ENCODE data around the gene LRRFIP2. TPM values are rescaled to one million over a fixed set of nuclear protein-coding genes. Genes with fewer than 3 reads are reported as not detected.
"Not testable (repeated sequence)": the region's sequence is repeated elsewhere in the genome, so short reads cannot be mapped to it uniquely, and the experiment has no call there.

The LRRFIP2 gene
- polyA plus RNA-seq, 3 donors: 37.6 to 43.2 (median 39.8) TPM

DNA sequence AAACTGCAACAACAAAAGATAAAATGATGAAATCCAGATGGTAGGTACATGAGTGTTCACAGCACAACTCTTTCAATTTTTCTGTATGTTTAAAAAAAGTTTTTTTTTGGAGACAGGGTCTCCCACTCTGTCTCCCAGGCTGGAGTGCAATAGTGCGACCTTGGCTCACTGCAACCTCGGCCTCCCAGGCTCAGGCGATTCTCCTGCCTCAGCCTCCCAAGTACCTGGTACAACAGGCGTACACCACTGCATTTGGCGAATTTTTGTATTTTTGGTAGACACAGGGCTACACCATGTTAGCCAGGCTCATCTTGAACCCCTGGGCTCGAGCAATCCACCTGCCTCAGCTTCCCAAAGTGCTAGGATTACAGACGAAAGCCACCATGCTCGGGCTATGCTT, 18.6 kb downstream of the LRRFIP2 start:
- no peak for DNase-seq (ENCODE audit: extremely low read depth in 1 of 11, low read depth in 9 of 11, low spot score in 4 of 11)

DNA sequence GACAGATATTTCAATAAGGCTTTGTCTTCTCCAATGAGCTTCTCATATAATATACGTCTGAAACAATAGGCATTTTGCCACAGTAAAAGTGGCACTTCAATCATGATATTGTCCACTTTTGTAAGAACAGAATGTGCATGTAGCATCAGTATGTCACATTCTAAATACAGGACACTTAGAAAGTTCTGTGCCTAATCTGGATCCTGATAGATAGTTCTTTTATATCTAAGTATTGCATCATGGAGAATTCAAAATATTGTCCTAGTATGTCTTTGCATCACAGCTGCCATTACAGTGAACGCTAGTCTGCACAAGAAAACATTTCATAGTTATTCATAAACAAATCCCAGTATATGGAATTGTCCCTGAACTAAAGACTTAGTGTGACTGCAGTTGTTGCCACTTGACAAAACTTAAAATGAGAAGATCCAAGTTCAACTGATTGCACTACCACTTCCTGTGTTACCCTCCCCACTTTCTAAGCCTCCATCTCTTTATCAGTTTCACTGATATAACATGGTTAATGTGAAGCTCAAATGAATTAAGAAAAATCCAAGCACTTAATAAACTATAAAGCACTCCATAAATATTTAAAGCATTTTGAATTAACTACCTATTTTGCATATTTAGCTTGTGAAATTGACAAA, 19.6 kb downstream of the LRRFIP2 start:
- DNase-seq (ENCODE audit: extremely low read depth in 1 of 11, low read depth in 9 of 11, low spot score in 4 of 11): no peak

- DNase-seq (ENCODE audit: extremely low read depth in 1 of 11, low read depth in 9 of 11, low spot score in 4 of 11): no peak
These were observed 23.8 kb downstream of the LRRFIP2 start for GRCh38 chr3:37150621-37151020.

DNA sequence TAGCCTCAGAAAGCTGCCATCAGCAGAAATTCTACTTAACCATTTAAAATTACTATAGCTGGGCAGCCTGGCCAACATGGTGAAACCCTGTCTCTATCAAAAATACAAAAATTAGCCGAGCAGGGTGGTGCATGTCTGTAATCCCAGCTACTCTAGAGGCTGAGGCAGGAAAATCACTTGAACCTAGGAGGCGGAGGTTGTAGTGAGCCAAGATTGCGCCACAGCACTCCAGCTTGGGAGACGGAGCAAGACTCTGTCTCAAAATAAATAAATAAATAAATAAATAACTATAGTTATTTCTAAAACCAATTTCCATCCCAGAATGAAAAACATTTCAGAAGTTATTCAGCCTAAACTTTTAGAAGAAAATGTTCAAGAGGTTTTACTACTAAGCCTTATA, 25.1 kb downstream of the LRRFIP2 start:
- DNase-seq (ENCODE audit: extremely low read depth in 1 of 11, low read depth in 9 of 11, low spot score in 4 of 11): no peak

GRCh38 chr3:37148208-37148607, 26.2 kb downstream of the LRRFIP2 start:
- no peak for DNase-seq (ENCODE audit: extremely low read depth in 1 of 11, low read depth in 9 of 11, low spot score in 4 of 11)

DNA sequence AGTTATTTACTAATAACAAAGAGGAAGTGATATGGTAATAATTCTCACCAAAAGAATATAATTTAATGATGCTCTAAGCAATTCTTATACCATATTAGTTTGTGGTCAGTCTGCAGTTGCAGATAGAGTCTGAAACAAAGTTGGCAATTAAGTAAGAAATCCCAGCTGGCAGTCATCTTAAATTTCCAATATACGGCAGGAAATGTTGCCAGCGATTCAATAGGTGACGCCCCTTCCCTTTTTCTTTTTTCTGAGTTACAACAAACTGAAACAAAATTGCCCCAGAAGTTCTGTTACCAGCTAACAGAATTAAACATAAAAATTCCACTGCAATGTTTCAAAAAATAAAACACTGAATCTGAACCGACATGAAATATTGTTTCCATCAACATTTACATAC, 26.7 kb downstream of the LRRFIP2 start:
- no peak for DNase-seq (ENCODE audit: extremely low read depth in 1 of 11, low read depth in 9 of 11, low spot score in 4 of 11)

- DNase-seq (ENCODE audit: extremely low read depth in 1 of 11, low read depth in 9 of 11, low spot score in 4 of 11): not testable (repeated sequence)
These were observed 27.5 kb downstream of the LRRFIP2 start for GRCh38 chr3:37146927-37147326.

- no peak for DNase-seq (ENCODE audit: extremely low read depth in 1 of 11, low read depth in 9 of 11, low spot score in 4 of 11)
These were observed 28.8 kb downstream of the LRRFIP2 start for GRCh38 chr3:37145611-37146010.

- DNase-seq (ENCODE audit: extremely low read depth in 1 of 11, low read depth in 9 of 11, low spot score in 4 of 11): no peak
These were observed 29.6 kb downstream of the LRRFIP2 start for GRCh38 chr3:37144806-37145205.

GRCh38 chr3:37143821-37144220, 30.6 kb downstream of the LRRFIP2 start:
- no peak for DNase-seq (ENCODE audit: extremely low read depth in 1 of 11, low read depth in 9 of 11, low spot score in 4 of 11)

DNA sequence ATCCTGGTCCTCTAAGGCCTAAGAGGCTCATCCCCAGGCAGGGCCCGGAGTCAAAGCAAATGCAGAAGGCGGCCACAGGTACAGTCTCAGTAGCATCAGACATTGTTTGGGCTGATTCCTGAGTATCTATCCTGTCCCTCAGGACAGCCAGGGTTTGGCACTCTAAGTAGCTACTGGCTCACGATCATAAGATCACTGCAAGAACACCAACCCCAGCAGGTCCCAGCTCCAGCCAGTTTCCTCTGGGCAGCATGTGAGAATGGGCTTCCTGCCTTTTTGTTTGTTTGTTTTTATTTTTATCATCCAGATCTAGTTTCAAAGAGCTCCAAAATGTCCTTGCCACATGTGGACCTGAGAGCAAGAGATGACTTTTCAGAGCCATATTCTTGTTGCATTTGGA, 32.7 kb downstream of the LRRFIP2 start:
- no peak for DNase-seq (ENCODE audit: extremely low read depth in 1 of 11, low read depth in 9 of 11, low spot score in 4 of 11)

- no peak for DNase-seq (ENCODE audit: extremely low read depth in 1 of 11, low read depth in 9 of 11, low spot score in 4 of 11)
These were observed 33.4 kb downstream of the LRRFIP2 start for GRCh38 chr3:37140899-37141541.

GRCh38 chr3:37139567-37140052, 34.8 kb downstream of the LRRFIP2 start:
- DNase-seq (ENCODE audit: extremely low read depth in 1 of 11, low read depth in 9 of 11, low spot score in 4 of 11): no peak

- DNase-seq (ENCODE audit: extremely low read depth in 1 of 11, low read depth in 9 of 11, low spot score in 4 of 11): no peak
These were observed 35.6 kb downstream of the LRRFIP2 start for GRCh38 chr3:37138816-37139215.

DNA sequence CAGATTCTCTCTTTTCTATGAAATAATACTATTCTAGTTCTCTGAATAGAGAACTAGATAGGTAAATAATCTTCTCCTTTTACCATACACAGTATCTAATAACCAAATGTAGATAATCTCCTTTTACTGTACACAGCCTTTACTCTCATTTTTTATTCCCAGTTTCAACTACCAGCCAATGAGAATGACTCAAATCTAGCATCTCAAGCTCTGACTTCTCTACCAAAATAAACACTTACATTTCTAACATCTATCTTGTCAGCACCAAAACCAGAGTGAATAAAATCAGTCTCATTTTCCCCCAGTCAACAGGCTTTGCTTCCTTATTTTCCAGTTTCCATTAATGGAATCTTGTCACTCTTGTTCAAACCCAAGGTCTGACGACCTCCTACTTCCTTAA, 36.9 kb downstream of the LRRFIP2 start:
- no peak for DNase-seq (ENCODE audit: extremely low read depth in 1 of 11, low read depth in 9 of 11, low spot score in 4 of 11)

GRCh38 chr3:37136067-37136466, 38.3 kb downstream of the LRRFIP2 start:
- DNase-seq (ENCODE audit: extremely low read depth in 1 of 11, low read depth in 9 of 11, low spot score in 4 of 11): no peak

GRCh38 chr3:37135561-37135960, 38.8 kb downstream of the LRRFIP2 start:
- DNase-seq (ENCODE audit: extremely low read depth in 1 of 11, low read depth in 9 of 11, low spot score in 4 of 11): no peak

DNA sequence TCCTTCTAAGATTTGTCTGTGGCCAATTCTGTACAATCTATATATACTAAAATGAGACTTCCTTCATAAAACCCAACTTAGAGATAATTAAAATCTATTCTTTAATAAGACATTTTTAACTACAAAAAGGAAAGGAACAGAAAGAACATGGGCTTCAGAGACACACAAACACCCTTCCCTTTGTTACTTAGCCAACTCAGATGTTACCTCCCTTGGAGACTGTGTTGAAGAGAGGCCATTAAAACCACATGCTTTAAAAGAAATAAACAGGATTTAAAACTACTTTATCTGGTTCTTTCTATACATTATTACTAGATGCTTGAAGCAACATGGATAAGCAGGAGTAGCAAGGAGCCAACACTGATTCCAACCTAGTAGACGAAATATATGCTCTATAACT, 42.0 kb downstream of the LRRFIP2 start:
- no peak for DNase-seq (ENCODE audit: extremely low read depth in 1 of 11, low read depth in 9 of 11, low spot score in 4 of 11)

DNA sequence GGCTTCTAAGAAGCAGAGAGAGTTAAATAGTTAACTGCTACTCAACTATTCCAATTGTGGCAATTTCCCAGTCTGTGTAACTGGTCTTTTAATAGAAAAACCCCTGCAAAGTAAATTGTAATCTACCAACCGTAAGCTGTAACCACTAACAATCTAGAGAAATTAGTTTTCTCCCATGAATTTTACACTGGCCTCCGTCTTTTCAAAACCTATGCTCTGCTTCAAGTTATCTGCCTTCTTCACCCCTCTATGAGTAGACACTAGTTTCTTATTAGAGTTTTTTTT, 42.6 kb downstream of the LRRFIP2 start:
- no peak for DNase-seq (ENCODE audit: extremely low read depth in 1 of 11, low read depth in 9 of 11, low spot score in 4 of 11)

DNA sequence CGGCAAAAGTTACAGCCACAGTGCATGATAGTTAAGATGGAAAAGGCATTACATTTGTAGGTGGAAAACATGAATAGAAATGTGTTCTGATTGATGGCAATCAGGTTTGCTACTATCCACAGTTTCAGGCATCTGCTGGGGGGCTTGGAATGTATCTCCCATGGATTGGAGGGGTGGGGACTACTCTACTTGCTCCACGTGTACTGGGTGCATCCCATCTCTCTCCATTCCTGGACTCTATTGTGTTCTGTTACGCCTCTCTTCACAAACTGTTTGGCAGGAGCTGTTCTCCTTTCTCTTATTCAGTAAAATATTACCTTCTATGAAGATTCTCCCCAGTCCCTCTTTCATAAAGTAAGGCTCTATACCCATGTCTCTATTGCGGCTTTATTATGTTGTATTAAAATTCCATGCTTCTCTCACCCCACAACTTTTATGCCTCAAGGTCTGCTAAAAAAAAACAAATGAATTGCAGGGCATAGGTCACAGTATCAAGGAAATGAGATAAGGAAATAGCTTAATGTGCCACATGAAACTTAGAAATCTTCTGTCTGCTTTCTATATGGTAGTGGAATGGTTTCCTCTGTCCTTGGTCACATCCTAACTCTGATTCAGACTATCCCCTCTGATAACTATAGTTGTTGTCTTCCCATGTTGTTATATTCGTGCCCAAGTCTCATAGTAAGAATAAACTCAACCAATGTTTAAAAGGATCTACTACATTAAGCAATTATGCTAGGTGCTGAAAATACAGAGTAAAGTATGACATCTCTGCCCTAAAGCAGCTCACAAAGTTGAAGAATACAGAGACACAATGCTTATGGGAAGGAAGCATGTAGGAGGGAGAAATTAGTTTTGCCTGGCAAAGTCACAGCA, 43.2 kb downstream of the LRRFIP2 start:
- no peak for DNase-seq (ENCODE audit: extremely low read depth in 1 of 11, low read depth in 9 of 11, low spot score in 4 of 11)

Measured in renal cortex interstitium (tissue), 11 donors.